Liver (tissue), 3 donors: ENCODE measurements around the gene LRRC45.

Experiments
- RAD21 ChIP-seq, 2 donors: IDR thresholded peaks; 2 replicates each; pipeline ENCODE4 v1.6.1; 2016; ENCODE audit warnings: antibody characterized with exemption in 2 of 2, mild to moderate bottlenecking in 2 of 2
- YY1 ChIP-seq: IDR thresholded peaks from 2 replicates; pipeline ENCODE4 v1.6.1; 2016; ENCODE audit warnings: antibody characterized with exemption, mild to moderate bottlenecking
- TF ChIP-seq, protein P1 (sequence below): fragments of 150-350 bp; IDR thresholded peaks from 2 replicates; pipeline ENCODE4 v1.5.1; 2017; ENCODE audit warnings: improper control_type of control experiment, low read depth, low read length; ENCODE audit not compliant: missing input control
- TF ChIP-seq, protein P2 (sequence below): IDR thresholded peaks from 2 replicates; pipeline ENCODE4 v1.6.1; 2016; ENCODE audit warnings: antibody characterized with exemption, mild to moderate bottlenecking
- TF ChIP-seq, protein P3 (sequence below): IDR thresholded peaks from 2 replicates; pipeline ENCODE4 v1.6.1; 2016; ENCODE audit warnings: antibody characterized with exemption
- TF ChIP-seq, protein P4 (sequence below): IDR thresholded peaks from 2 replicates; pipeline ENCODE4 v1.6.1; 2016; ENCODE audit warnings: antibody characterized with exemption
- donor health status: healthy.
- donor health status: healthy.

DNA sequence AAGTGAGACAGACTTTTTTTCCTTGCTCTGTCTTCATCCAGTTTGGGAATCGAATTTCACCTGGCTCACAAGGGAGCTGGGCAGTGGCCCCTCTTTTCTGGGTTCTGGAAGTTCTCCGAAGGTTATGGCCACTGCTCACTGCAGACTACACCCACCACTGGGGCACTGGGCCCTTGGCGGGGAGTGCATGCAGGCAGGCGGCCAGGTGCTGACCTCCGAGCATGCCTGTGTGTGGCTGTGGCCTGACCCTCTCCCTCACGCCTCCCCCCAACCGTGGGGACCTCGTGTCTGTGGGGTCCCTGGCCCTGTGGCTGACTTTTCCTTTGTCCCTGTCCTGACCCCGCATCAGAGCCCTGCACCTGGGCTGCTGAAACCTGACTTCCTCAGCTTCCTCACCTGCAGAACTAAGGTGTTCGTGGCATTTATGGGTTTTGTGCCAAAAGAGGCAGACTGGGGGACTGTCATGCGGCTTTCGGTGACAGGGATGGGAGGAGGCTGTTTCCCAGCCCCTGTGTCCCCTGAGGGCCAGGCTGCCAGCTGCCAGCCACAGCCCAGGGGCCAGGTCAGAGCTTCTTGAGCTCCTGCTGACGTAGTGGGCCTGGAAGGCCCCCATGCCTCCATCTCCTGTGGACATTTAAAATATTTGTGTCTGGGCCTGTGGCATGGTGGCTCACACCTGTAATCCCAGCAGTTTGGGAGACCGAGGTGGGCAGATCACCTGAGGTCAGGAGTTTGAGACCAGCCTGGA lies 24.2 kb upstream of the LRRC45 start:
- TF ChIP-seq, protein P1, sequence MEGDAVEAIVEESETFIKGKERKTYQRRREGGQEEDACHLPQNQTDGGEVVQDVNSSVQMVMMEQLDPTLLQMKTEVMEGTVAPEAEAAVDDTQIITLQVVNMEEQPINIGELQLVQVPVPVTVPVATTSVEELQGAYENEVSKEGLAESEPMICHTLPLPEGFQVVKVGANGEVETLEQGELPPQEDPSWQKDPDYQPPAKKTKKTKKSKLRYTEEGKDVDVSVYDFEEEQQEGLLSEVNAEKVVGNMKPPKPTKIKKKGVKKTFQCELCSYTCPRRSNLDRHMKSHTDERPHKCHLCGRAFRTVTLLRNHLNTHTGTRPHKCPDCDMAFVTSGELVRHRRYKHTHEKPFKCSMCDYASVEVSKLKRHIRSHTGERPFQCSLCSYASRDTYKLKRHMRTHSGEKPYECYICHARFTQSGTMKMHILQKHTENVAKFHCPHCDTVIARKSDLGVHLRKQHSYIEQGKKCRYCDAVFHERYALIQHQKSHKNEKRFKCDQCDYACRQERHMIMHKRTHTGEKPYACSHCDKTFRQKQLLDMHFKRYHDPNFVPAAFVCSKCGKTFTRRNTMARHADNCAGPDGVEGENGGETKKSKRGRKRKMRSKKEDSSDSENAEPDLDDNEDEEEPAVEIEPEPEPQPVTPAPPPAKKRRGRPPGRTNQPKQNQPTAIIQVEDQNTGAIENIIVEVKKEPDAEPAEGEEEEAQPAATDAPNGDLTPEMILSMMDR, result no peak
- TF ChIP-seq RAD21 (IDR thresholded peaks at IDR 0.05) (no peak), YY1 (no peak)
- TF ChIP-seq, protein P2, sequence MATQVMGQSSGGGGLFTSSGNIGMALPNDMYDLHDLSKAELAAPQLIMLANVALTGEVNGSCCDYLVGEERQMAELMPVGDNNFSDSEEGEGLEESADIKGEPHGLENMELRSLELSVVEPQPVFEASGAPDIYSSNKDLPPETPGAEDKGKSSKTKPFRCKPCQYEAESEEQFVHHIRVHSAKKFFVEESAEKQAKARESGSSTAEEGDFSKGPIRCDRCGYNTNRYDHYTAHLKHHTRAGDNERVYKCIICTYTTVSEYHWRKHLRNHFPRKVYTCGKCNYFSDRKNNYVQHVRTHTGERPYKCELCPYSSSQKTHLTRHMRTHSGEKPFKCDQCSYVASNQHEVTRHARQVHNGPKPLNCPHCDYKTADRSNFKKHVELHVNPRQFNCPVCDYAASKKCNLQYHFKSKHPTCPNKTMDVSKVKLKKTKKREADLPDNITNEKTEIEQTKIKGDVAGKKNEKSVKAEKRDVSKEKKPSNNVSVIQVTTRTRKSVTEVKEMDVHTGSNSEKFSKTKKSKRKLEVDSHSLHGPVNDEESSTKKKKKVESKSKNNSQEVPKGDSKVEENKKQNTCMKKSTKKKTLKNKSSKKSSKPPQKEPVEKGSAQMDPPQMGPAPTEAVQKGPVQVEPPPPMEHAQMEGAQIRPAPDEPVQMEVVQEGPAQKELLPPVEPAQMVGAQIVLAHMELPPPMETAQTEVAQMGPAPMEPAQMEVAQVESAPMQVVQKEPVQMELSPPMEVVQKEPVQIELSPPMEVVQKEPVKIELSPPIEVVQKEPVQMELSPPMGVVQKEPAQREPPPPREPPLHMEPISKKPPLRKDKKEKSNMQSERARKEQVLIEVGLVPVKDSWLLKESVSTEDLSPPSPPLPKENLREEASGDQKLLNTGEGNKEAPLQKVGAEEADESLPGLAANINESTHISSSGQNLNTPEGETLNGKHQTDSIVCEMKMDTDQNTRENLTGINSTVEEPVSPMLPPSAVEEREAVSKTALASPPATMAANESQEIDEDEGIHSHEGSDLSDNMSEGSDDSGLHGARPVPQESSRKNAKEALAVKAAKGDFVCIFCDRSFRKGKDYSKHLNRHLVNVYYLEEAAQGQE, result no peak
- TF ChIP-seq, protein P3, sequence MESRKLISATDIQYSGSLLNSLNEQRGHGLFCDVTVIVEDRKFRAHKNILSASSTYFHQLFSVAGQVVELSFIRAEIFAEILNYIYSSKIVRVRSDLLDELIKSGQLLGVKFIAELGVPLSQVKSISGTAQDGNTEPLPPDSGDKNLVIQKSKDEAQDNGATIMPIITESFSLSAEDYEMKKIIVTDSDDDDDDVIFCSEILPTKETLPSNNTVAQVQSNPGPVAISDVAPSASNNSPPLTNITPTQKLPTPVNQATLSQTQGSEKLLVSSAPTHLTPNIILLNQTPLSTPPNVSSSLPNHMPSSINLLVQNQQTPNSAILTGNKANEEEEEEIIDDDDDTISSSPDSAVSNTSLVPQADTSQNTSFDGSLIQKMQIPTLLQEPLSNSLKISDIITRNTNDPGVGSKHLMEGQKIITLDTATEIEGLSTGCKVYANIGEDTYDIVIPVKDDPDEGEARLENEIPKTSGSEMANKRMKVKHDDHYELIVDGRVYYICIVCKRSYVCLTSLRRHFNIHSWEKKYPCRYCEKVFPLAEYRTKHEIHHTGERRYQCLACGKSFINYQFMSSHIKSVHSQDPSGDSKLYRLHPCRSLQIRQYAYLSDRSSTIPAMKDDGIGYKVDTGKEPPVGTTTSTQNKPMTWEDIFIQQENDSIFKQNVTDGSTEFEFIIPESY, result no peak
- TF ChIP-seq, protein P4, sequence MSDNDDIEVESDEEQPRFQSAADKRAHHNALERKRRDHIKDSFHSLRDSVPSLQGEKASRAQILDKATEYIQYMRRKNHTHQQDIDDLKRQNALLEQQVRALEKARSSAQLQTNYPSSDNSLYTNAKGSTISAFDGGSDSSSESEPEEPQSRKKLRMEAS, result no peak
